ENCODE results near the gene WDR91.
"Not testable (repeated sequence)": the region's sequence is repeated elsewhere in the genome, so short reads cannot be mapped to it uniquely, and the experiment has no call there.

The WDR91 gene

DNA sequence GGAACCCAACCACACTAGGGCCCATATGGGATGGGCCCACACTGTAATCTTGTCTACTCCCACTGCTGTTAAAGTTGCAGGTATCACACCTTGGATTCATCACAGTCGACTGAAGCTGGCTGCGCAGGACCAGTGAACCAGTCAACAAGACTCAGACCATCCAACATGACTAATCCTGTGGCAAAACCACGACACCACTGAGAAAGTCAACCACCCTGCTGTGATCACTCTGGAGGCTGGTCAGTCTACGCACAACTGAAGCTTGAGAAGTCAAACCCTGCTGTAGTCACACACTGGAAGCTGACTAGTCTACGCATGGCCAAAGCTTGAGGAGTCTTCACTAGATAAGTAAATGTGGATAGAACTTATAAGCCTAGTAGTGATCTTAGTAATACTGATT is 31.2 kb downstream of the WDR91 start:
- Histone ChIP-seq H3K4me3 (ENCODE audit: low read length) (no peak overlapping the region), H3K9me3 (ENCODE audit: control insufficient read depth, insufficient read depth, low read length) (no peaks in the 10 kb centered on the region; the same call in 1 of the 2 replicates), H3K36me3 (ENCODE audit: control insufficient read depth, insufficient read depth, low read length) (no peaks in the 10 kb centered on the region), H3K27me3 (ENCODE audit: control insufficient read depth, insufficient read depth, low read length) (no peaks in the 10 kb centered on the region), H3K27ac (ENCODE audit: low read length) (no peak overlapping the region), H3K4me1 (ENCODE audit: control insufficient read depth, insufficient read depth, low read length) (peaks cover 5% of the 10 kb centered on the region; the same call in 1 of the 2 replicates)
- DNase-seq (ENCODE audit: low read depth, low spot score) = no peak
- no CpG with 5 or more reads among the region's 5 CpGs for WGBS (ENCODE audit: insufficient coverage, insufficient read length)

DNA sequence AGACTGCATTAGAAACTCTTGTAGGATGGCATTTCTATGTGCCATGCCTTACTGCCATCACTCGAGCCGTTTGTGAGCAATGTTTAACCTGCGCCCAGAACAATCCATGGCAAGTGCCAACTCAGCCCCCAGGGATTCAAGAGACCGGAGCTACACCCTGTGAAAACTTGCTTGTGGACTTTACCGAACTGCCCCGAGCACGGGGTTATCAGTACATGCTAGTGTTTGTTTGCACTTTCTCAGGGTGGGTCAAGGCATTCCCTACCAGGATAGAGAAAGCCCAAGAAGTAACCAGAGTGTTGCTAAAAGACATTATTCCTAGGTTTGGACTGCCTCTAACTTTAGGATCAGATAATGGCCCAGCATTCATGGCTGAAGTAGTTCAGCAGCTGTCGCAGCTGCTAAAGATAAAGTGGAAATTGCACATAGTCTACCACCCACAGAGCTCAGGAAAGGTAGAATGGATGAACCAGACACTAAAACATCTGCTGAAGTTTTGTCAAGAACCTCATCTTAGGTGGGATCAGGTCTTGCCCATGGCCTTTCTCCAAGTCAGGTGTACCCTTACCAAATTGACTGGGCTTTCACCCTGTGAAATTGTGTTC is 31.9 kb downstream of the WDR91 start:
- no peaks in the 10 kb centered on the region; the same call in 1 of the 2 replicates for H3K9me3 ChIP-seq (ENCODE audit: control insufficient read depth, insufficient read depth, low read length)
- no peaks in the 10 kb centered on the region for H3K36me3 ChIP-seq (ENCODE audit: control insufficient read depth, insufficient read depth, low read length)
- H3K4me3 ChIP-seq (ENCODE audit: low read length) = no peak overlapping the region
- DNase-seq (ENCODE audit: low read depth, low spot score) = no peak
- no CpG with 5 or more reads among the region's 8 CpGs for WGBS (ENCODE audit: insufficient coverage, insufficient read length)
- no peak overlapping the region for H3K27ac ChIP-seq (ENCODE audit: low read length)
- peaks cover 5% of the 10 kb centered on the region; the same call in 1 of the 2 replicates for H3K4me1 ChIP-seq (ENCODE audit: control insufficient read depth, insufficient read depth, low read length)
- H3K27me3 ChIP-seq (ENCODE audit: control insufficient read depth, insufficient read depth, low read length) = no peaks in the 10 kb centered on the region

GRCh38 chr7:135178364-135178763 is 33.0 kb downstream of the WDR91 start:
- Histone ChIP-seq H3K27me3 (ENCODE audit: control insufficient read depth, insufficient read depth, low read length) (no peaks in the 10 kb centered on the region), H3K9me3 (ENCODE audit: control insufficient read depth, insufficient read depth, low read length) (no peaks in the 10 kb centered on the region; the same call in 1 of the 2 replicates), H3K4me3 (ENCODE audit: low read length) (no peak overlapping the region), H3K4me1 (ENCODE audit: control insufficient read depth, insufficient read depth, low read length) (peaks cover 5% of the 10 kb centered on the region; the same call in 1 of the 2 replicates), H3K36me3 (ENCODE audit: control insufficient read depth, insufficient read depth, low read length) (no peaks in the 10 kb centered on the region), H3K27ac (ENCODE audit: low read length) (no peak overlapping the region)
- no peak for DNase-seq (ENCODE audit: low read depth, low spot score)
- no CpG with 5 or more reads among the region's 13 CpGs for WGBS (ENCODE audit: insufficient coverage, insufficient read length)

DNA sequence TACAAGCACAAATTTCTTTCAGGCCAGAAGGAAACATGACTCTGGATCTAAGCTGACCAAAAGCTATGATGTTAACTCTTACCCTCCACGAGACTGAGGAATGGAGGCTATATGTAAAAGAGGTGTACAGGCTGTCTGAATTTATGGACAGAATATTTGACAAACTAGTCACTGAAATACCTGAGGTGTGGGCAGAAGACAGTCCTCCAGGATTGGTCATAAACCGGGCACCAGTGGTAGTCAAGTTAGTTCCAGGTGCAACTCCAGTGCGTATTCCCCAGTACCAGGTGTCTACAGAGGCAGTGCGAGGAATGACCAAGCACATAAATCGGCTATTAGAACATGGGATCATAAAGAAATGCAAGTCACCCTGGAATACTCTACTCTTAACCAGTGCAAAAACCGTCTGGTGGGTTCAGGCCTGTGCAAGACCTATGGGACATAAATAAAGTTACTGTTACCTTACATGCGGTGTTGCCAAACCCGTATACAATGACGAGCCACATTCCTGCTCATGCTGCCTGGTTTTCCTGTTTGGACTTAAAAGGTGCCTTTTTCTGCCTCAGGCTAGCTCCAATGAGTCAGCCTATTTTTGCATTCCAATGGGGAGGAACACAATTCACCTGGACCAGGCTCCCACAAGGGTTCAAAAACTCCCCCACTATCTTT is 34.2 kb downstream of the WDR91 start:
- no peak for DNase-seq (ENCODE audit: low read depth, low spot score)
- no CpG with 5 or more reads among the region's 9 CpGs for WGBS (ENCODE audit: insufficient coverage, insufficient read length)

DNA sequence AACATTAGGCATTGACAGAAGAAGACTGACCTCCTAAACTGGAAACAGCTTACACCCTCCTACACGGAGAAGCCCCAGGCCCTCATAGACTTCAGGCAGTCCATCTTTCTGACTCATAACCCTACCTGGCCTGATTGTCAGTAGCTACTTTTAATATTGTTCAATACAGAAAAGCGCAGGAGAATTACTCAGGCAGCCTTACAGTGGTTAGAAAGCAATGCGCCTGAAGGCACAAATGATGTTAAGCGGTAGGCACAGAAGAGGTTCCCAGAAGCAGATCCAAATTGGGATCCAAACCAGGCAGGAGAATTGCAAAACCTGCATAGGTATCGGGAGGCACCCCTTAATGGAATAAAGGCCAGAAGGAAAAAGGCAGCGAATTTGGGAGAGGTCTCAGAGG is 35.4 kb downstream of the WDR91 start:
- Histone ChIP-seq H3K27me3 (ENCODE audit: control insufficient read depth, insufficient read depth, low read length) (no peaks in the 10 kb centered on the region), H3K4me1 (ENCODE audit: control insufficient read depth, insufficient read depth, low read length) (peaks cover 5% of the 10 kb centered on the region; the same call in 1 of the 2 replicates), H3K36me3 (ENCODE audit: control insufficient read depth, insufficient read depth, low read length) (no peaks in the 10 kb centered on the region), H3K27ac (ENCODE audit: low read length) (no peak overlapping the region), H3K4me3 (ENCODE audit: low read length) (no peak overlapping the region), H3K9me3 (ENCODE audit: control insufficient read depth, insufficient read depth, low read length) (no peaks in the 10 kb centered on the region; the same call in 1 of the 2 replicates)
- WGBS (ENCODE audit: insufficient coverage, insufficient read length) = no CpG with 5 or more reads among the region's 6 CpGs
- no peak for DNase-seq (ENCODE audit: low read depth, low spot score)

More for the DNA sequence above, 34.2 kb downstream of the WDR91 start:
- Histone ChIP-seq H3K9me3 (ENCODE audit: control insufficient read depth, insufficient read depth, low read length) (no peaks in the 10 kb centered on the region; the same call in 1 of the 2 replicates), H3K27me3 (ENCODE audit: control insufficient read depth, insufficient read depth, low read length) (no peaks in the 10 kb centered on the region), H3K4me1 (ENCODE audit: control insufficient read depth, insufficient read depth, low read length) (peaks cover 5% of the 10 kb centered on the region; the same call in 1 of the 2 replicates), H3K36me3 (ENCODE audit: control insufficient read depth, insufficient read depth, low read length) (no peaks in the 10 kb centered on the region), H3K27ac (ENCODE audit: low read length) (no peak overlapping the region), H3K4me3 (ENCODE audit: low read length) (no peak overlapping the region)

DNA sequence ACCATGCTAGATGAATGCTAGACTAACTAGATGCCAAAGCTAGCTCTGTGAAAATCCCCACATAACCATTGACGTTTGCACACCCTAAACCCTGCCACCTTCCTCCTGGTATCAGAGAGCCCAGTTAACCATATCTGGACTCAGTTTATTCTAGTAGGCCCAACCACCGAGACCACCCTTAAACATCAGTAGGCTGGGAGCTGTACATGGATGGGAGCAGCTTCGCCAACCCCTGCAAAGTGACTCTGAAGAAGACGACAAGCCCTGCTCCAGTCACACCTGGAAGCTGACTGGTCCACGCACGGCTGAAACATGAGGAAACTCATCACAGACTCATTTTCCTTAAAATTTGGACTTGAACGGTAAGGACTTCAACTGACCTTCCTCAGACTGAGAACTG is 36.4 kb downstream of the WDR91 start:
- peaks cover 5% of the 10 kb centered on the region; the same call in 1 of the 2 replicates for H3K4me1 ChIP-seq (ENCODE audit: control insufficient read depth, insufficient read depth, low read length)
- H3K27me3 ChIP-seq (ENCODE audit: control insufficient read depth, insufficient read depth, low read length) = no peaks in the 10 kb centered on the region
- no peak overlapping the region for H3K4me3 ChIP-seq (ENCODE audit: low read length)
- no CpG with 5 or more reads among the region's 7 CpGs for WGBS (ENCODE audit: insufficient coverage, insufficient read length)
- H3K9me3 ChIP-seq (ENCODE audit: control insufficient read depth, insufficient read depth, low read length) = no peaks in the 10 kb centered on the region
- no peak for DNase-seq (ENCODE audit: low read depth, low spot score)
- H3K36me3 ChIP-seq (ENCODE audit: control insufficient read depth, insufficient read depth, low read length) = no peaks in the 10 kb centered on the region
- no peak overlapping the region for H3K27ac ChIP-seq (ENCODE audit: low read length)

GRCh38 chr7:135173916-135174315 is 37.4 kb downstream of the WDR91 start:
- not testable (repeated sequence) for H3K27ac ChIP-seq (ENCODE audit: low read length); H3K27me3 ChIP-seq (ENCODE audit: control insufficient read depth, insufficient read depth, low read length); H3K4me1 ChIP-seq (ENCODE audit: control insufficient read depth, insufficient read depth, low read length); H3K4me3 ChIP-seq (ENCODE audit: low read length); H3K36me3 ChIP-seq (ENCODE audit: control insufficient read depth, insufficient read depth, low read length); H3K9me3 ChIP-seq (ENCODE audit: control insufficient read depth, insufficient read depth, low read length); DNase-seq (ENCODE audit: low read depth, low spot score)
- WGBS (ENCODE audit: insufficient coverage, insufficient read length) = no CpG with 5 or more reads among the region's 4 CpGs

DNA sequence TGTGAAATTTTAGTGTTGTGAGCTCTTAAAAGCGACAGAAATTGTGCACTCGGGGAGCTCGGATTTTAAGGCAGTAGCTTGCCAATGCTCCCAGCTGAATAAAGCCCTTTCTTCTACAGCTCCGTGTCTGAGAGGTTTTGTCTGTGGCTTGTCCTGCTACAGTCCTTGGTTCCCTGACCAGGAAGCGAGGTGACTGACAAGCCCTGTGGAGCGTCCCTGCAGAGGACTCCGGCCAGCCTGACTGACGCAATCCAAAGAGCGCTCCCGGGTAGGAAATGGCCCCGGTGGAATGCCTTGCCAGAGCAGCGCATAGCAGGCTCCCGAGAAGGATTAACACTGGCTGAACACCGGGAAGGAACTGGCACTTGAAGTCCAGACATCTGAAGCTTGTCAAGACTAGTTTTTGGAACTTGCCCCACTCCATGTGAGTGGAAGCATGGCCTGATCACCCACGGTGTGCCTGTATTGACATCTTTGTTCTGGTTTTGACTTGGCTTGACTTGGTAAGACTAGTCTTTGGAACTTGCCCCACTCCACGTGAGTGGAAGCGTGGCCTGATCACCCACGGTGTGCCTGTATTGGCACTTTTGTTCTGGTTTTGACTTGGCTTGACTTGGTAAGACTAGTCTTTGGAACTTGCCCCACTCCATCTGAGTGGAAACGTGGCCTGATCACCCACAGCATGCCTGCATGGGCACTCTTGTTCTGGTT is 39.6 kb downstream of the WDR91 start:
- H3K27ac ChIP-seq (ENCODE audit: low read length); H3K4me1 ChIP-seq (ENCODE audit: control insufficient read depth, insufficient read depth, low read length); H3K27me3 ChIP-seq (ENCODE audit: control insufficient read depth, insufficient read depth, low read length); H3K4me3 ChIP-seq (ENCODE audit: low read length); H3K9me3 ChIP-seq (ENCODE audit: control insufficient read depth, insufficient read depth, low read length); DNase-seq (ENCODE audit: low read depth, low spot score): not testable (repeated sequence)
- peaks cover 15% of the 10 kb centered on the region for H3K36me3 ChIP-seq (ENCODE audit: control insufficient read depth, insufficient read depth, low read length)
- no CpG with 5 or more reads among the region's 19 CpGs for WGBS (ENCODE audit: insufficient coverage, insufficient read length)

DNA sequence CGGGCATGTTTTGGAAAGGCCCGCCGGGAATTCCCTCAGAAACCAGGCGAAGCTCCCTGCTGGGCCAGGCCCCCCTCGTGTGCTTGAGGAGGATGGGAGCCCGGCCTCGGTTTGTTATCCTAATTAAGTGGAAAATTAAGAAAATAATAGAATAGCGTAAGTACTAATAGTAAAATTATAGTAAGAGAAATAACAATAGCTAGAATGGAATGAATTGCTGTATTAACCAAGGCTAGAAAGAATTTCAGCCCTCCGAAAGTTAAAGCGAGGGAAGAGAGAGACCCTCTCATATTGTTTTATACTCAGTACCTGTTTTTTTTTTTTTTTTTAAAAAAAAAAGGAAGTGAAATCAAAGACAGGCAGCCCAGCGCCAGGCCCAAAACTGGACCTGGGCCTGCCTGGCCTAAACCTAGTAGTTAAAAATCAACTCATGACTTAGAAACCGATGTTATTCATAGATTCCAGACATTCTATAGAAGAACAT is 40.3 kb downstream of the WDR91 start:
- not testable (repeated sequence) for H3K27me3 ChIP-seq (ENCODE audit: control insufficient read depth, insufficient read depth, low read length); H3K4me1 ChIP-seq (ENCODE audit: control insufficient read depth, insufficient read depth, low read length); DNase-seq (ENCODE audit: low read depth, low spot score); H3K9me3 ChIP-seq (ENCODE audit: control insufficient read depth, insufficient read depth, low read length); H3K27ac ChIP-seq (ENCODE audit: low read length)
- Histone ChIP-seq H3K4me3 (ENCODE audit: low read length) (peak overlapping the region; percentile 74; the same call in 1 of the 2 replicates), H3K36me3 (ENCODE audit: control insufficient read depth, insufficient read depth, low read length) (peaks cover 19% of the 10 kb centered on the region)
- whole genome bisulfite sequencing (ENCODE audit: insufficient coverage, insufficient read length) = no CpG with 5 or more reads among the region's 12 CpGs

DNA sequence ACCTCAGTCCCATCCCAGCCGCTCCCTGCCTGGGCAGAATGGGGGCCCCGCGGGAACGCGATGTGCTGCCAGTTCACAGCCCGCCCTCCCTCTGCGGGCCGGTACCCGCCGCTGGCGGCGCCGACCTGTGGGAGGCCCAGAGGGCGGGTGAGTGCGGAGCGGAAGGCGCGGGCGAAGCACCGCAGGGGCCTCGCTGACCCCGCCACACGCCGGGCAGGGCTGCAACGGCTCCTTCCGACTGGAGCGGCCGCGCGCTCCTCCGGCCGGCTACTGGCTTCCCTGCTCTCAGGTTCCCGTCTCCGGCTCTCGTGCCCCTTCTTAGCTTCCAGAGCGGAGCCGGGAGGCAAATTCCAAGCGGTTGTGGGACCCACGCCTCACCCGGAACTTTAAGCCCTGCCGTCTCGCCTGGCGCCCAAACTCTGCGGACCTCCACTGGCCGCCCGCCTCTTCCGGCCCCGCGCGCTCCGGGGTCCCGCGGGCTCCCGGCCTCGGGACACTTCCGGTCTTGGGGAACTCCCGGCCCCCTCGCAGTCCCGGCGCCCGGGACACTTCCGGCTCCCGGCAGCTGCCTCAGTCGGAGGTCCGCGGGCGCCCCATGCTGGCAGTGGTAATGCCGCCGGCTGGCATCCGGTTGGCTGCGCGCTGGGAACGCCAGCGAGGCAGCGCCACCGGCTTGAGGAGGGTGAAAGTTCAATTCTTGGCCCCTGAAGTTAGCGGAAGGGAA is 40.9 kb downstream of the WDR91 start, which contains the start of gene CYREN:
TSS of gene CYREN (minus strand) at position 434 of the 724 bp plus-strand sequence. CDS start 1,785 bp downstream, outside the sequence.
- no peak within 1 kb of the TSS for H3K27ac ChIP-seq (ENCODE audit: low read length)
- no peaks in the 10 kb centered on the region for H3K9me3 ChIP-seq (ENCODE audit: control insufficient read depth, insufficient read depth, low read length)
- H3K4me1 ChIP-seq (ENCODE audit: control insufficient read depth, insufficient read depth, low read length) = no peaks in the 10 kb centered on the region
- peak; percentile 47 for DNase-seq (ENCODE audit: low read depth, low spot score)
- no CpG with 5 or more reads among the region's 77 CpGs for WGBS (ENCODE audit: insufficient coverage, insufficient read length)
- H3K27me3 ChIP-seq (ENCODE audit: control insufficient read depth, insufficient read depth, low read length) = no peaks in the 10 kb centered on the region
- H3K4me3 ChIP-seq (ENCODE audit: low read length) = peak within 1 kb of the TSS; percentile 74
- peaks cover 19% of the 10 kb centered on the region for H3K36me3 ChIP-seq (ENCODE audit: control insufficient read depth, insufficient read depth, low read length)
